ENCODE measurements around the gene DLGAP1.

DNA sequence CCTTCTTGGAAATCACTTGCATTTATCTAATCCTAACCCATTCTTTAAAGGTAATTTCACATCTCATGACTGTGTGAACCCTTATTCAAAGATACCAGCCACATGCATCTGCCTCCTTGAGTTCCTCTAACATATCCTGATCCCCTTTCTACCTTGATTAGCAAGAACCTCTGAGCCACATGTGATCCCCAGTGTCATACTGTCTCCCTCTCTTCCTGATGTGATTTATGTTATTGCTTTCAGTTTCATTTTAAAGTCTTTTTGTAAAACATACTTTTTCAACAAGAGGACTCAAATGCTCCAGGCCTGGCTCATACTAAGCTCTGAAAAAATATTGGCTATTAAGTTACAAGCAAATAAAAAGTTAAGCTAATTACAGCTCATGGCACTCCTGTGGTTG, 470.1 kb downstream of the DLGAP1 start:
- TF ChIP-seq, protein P1, sequence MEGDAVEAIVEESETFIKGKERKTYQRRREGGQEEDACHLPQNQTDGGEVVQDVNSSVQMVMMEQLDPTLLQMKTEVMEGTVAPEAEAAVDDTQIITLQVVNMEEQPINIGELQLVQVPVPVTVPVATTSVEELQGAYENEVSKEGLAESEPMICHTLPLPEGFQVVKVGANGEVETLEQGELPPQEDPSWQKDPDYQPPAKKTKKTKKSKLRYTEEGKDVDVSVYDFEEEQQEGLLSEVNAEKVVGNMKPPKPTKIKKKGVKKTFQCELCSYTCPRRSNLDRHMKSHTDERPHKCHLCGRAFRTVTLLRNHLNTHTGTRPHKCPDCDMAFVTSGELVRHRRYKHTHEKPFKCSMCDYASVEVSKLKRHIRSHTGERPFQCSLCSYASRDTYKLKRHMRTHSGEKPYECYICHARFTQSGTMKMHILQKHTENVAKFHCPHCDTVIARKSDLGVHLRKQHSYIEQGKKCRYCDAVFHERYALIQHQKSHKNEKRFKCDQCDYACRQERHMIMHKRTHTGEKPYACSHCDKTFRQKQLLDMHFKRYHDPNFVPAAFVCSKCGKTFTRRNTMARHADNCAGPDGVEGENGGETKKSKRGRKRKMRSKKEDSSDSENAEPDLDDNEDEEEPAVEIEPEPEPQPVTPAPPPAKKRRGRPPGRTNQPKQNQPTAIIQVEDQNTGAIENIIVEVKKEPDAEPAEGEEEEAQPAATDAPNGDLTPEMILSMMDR (IDR thresholded peaks at IDR 0.05; ENCODE audit: low read depth, low read length, missing input control): no peak
- TF ChIP-seq SP1 (IDR thresholded peaks at IDR 0.05) (no peak), HNF4G (IDR thresholded peaks at IDR 0.05) (no peak), JUND (IDR thresholded peaks at IDR 0.05) (no peak), REST (IDR thresholded peaks at IDR 0.05) (no peak), ATF3 (IDR thresholded peaks at IDR 0.05) (no peak), EGR1 (IDR thresholded peaks at IDR 0.05; ENCODE audit: low read depth in 2 of 2) (no peak), GABPA (IDR thresholded peaks at IDR 0.05 in 1 of 2, conservative IDR thresholded peaks at IDR 0.05 in 1 of 2) (no peak), YY1 (IDR thresholded peaks at IDR 0.05) (no peak), RXRA (IDR thresholded peaks at IDR 0.05) (no peak), TAF1 (conservative IDR thresholded peaks at IDR 0.05) (no peak), RAD21 (IDR thresholded peaks at IDR 0.05) (no peak), FOXA2 (IDR thresholded peaks at IDR 0.05) (no peak)

All from liver (tissue), 3 donors.